ENCODE results near the gene CDH8. TPM values are rescaled to one million over a fixed set of nuclear protein-coding genes. Genes with fewer than 3 reads are reported as not detected.

The CDH8 gene
- total and polyA plus RNA-seq, 2 donors (not counting 1 experiment from before 2014, with no cell fraction given) = not detected

- Histone ChIP-seq H2AFZ (ENCODE audit: insufficient read depth, low read depth, low read length, poor library complexity, severe bottlenecking) (no peak overlapping the region), H3K9ac (ENCODE audit: low read length) (no peak overlapping the region), H3K4me3 (ENCODE audit: control extremely low read depth in 1 of 5, extremely low read depth in 1 of 5, insufficient read depth in 1 of 5, low read depth in 2 of 5, low read length in 4 of 5) (no peak overlapping the region), H3K9me3 (ENCODE audit: control extremely low read depth in 1 of 3, control insufficient read depth in 2 of 3, insufficient read depth in 1 of 3, low read length in 2 of 3) (peaks cover 0 to 4% (median 1%) of the 10 kb centered on the region in 3 donors), H3K4me1 (ENCODE audit: control insufficient read depth in 2 of 2, insufficient read depth in 2 of 2, low read length in 2 of 2) (no peaks in the 10 kb centered on the region), H3K27me3 (replicated peaks in 1 of 4; ENCODE audit: control extremely low read depth in 1 of 4, control insufficient read depth in 3 of 4, insufficient read depth in 4 of 4, low read length in 3 of 4) (no peaks in the 10 kb centered on the region), H3K79me2 (ENCODE audit: control insufficient read depth, insufficient read depth, low read length) (no peaks in the 10 kb centered on the region), H4K20me1 (ENCODE audit: control insufficient read depth, insufficient read depth, low read length, poor library complexity, severe bottlenecking) (no peaks in the 10 kb centered on the region), H3K4me2 (replicated peaks; ENCODE audit: low read depth, low read length, poor library complexity, severe bottlenecking) (no peak overlapping the region), H3K36me3 (replicated peaks in 1 of 2; ENCODE audit: control extremely low read depth in 1 of 2, control insufficient read depth in 1 of 2, extremely low read depth in 1 of 2, insufficient read depth in 2 of 2, low read length in 1 of 2) (no peaks in the 10 kb centered on the region), H3K27ac (ENCODE audit: low read length in 2 of 2) (no peak overlapping the region)
- TF ChIP-seq CTCF (IDR thresholded peaks at IDR 0.05) (no peak), EZH2 (IDR thresholded peaks at IDR 0.05; ENCODE audit: borderline replicate concordance, insufficient read depth, low read depth, low read length, poor library complexity, severe bottlenecking) (no peak)
- no peak for DNase-seq
- 86% methylated on average over 2 of the region's 7 CpGs for WGBS (ENCODE audit: insufficient coverage)
- no peak for ATAC-seq (ENCODE audit: low read depth)
- Mint-ChIP-seq H3K27ac (no peak overlapping the region), H3K9me3 (ENCODE audit: insufficient read depth) (peaks cover 2% of the 10 kb centered on the region), H3K4me3 (no peak overlapping the region), H3K27me3 (no peaks in the 10 kb centered on the region), H3K4me1 (no peaks in the 10 kb centered on the region)
- ChIA-PET CTCF (no interaction called here), POLR2A (no interaction called here)
- intact Hi-C loops (cut with micrococcal nuclease) = no loop called here
Observed at GRCh38 chr16:61653544-61653943, 382.7 kb downstream of the CDH8 start.

- ChIA-PET CTCF (no interaction called here), POLR2A (no interaction called here)
- peaks cover 4% of the 10 kb centered on the region for H3K9me3 Mint-ChIP-seq (ENCODE audit: insufficient read depth)
Observed at GRCh38 chr16:61645561-61645960, 390.7 kb downstream of the CDH8 start.

More at GRCh38 chr16:61645561-61645960, 390.7 kb downstream of the CDH8 start:
- Mint-ChIP-seq H3K4me1 (no peaks in the 10 kb centered on the region), H3K27ac (no peak overlapping the region), H3K27me3 (no peaks in the 10 kb centered on the region), H3K4me3 (no peak overlapping the region)
- Histone ChIP-seq H3K4me2 (replicated peaks; ENCODE audit: low read depth, low read length, poor library complexity, severe bottlenecking) (no peak overlapping the region), H3K79me2 (ENCODE audit: control insufficient read depth, insufficient read depth, low read length) (no peaks in the 10 kb centered on the region), H3K9me3 (ENCODE audit: control extremely low read depth in 1 of 3, control insufficient read depth in 2 of 3, insufficient read depth in 1 of 3, low read length in 2 of 3) (no peaks in the 10 kb centered on the region), H4K20me1 (ENCODE audit: control insufficient read depth, insufficient read depth, low read length, poor library complexity, severe bottlenecking) (no peaks in the 10 kb centered on the region), H3K4me1 (ENCODE audit: control insufficient read depth in 2 of 2, insufficient read depth in 2 of 2, low read length in 2 of 2) (no peaks in the 10 kb centered on the region), H3K27ac (ENCODE audit: low read length in 2 of 2) (no peak overlapping the region), H3K9ac (ENCODE audit: low read length) (no peak overlapping the region), H3K36me3 (replicated peaks in 1 of 2; ENCODE audit: control extremely low read depth in 1 of 2, control insufficient read depth in 1 of 2, extremely low read depth in 1 of 2, insufficient read depth in 2 of 2, low read length in 1 of 2) (no peaks in the 10 kb centered on the region), H3K4me3 (ENCODE audit: control extremely low read depth in 1 of 5, extremely low read depth in 1 of 5, insufficient read depth in 1 of 5, low read depth in 2 of 5, low read length in 4 of 5) (no peak overlapping the region), H3K27me3 (replicated peaks in 1 of 4; ENCODE audit: control extremely low read depth in 1 of 4, control insufficient read depth in 3 of 4, insufficient read depth in 4 of 4, low read length in 3 of 4) (no peaks in the 10 kb centered on the region), H2AFZ (ENCODE audit: insufficient read depth, low read depth, low read length, poor library complexity, severe bottlenecking) (no peak overlapping the region)
- no peak for DNase-seq
- intact Hi-C loops (cut with micrococcal nuclease) = no loop called here
- TF ChIP-seq EZH2 (IDR thresholded peaks at IDR 0.05; ENCODE audit: borderline replicate concordance, insufficient read depth, low read depth, low read length, poor library complexity, severe bottlenecking) = no peak
- no peak for TF ChIP-seq CTCF (IDR thresholded peaks at IDR 0.05)
- ATAC-seq (ENCODE audit: low read depth) = no peak
